Measurements from ENCODE around the gene UGT1A10.

The UGT1A10 gene

GRCh38 chr2:233803994-233804393 lies 167.7 kb downstream of the UGT1A10 start:
- no peak for DNase-seq (ENCODE audit: low read depth in 2 of 2)

DNA sequence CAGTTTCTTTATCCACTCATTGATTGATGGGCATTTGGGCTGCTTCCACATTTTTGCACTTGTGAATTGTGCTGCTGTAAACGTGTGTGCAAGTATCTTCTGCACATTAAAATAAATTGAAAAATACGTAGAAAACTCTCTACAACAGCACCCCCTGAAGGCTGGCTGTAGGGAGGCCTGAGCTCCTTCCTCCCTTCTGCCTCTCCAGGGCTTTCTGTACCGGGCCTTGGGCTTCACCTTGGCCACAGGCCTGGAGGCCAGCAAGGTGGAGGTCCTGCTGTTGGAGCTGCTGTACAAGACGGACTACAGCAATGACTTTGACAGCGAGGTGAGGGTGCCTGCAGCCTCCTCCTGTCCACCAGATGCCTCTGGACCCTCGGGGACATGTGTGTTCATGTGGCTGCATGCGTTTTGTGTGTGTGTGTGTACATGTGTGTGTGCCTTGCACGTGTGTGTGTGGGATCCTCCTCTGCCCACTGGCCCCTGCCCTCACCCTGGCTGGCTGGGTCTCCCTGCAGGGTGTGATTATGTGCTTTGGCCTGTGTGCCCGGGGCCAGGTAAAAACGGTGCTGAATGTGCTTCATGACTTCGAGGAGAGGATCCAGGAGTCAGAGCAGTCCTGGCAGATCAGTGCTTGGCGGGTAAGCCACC lies 171.1 kb downstream of the UGT1A10 start:
- DNase-seq (ENCODE audit: low read depth in 2 of 2): no peak

DNA sequence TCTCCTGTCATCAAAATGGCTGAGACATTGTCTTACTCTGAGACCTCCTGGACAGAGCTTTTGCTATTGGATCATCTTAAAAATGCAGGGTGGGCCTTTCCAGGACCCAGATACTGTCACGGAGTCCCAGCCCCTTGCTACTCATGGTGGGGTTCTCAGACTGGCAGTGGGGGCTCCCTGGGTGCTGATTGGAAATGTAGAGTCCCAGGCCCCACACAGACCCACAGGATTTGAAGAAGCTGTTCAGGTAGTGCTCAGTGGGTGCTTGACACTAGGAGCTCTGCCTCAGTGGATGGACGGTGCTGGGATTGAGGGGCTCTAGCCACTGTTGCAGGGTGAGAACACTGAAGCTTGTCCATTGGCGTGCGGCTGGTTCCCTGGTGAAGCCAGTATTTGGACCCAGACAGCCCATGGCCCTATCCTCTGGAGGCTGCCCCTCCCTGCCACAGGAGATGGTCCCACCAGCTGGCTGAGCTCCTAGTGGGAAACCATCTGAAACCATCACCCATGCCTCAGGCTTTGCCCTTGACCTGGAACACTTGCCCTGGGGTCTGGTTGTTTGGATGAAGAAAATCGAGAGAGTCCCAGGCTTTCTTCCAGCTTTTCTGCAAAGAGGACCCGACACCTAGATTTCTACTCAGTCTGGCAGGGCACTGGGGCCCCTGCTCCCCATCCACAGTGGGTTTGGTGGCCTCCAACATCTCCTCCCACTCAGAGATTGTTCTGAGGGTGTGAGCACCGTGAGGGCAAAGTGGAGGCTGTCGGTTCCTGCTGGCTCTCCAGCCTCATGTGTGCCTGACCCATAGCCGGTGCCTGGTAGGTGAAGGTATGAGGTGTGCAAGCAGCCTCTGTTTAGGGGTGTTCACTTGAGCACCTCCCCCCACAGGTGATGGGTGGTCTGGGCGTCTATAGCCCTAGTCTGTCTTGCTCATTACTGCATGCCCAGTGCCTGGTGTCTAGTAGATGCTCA lies 172.0 kb downstream of the UGT1A10 start:
- DNase-seq (ENCODE audit: low read depth in 2 of 2): no peak

GRCh38 chr2:233810385-233810784 lies 174.1 kb downstream of the UGT1A10 start:
- no peak for DNase-seq (ENCODE audit: low read depth in 2 of 2)

DNA sequence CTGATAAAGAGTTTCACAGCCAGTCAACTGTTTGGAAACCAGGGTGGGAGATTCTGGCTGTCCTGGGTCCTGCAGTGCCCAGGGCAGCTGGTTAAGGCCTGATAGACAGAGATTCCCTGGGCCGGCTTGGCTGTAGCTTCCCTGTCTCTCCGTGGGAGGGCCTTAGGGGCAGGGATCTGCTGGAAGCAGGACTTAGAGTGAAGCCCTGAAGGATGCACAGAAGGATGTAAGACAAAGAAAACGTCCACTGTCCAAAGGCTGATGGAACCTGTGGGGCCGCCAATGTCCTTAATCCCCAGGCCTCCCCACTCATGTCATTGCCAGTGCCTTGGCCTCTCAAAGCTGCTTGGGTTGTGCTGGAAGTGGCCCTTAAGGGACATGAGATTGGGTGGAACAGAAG lies 174.8 kb downstream of the UGT1A10 start:
- DNase-seq (ENCODE audit: low read depth in 2 of 2): no peak

GRCh38 chr2:233811732-233812131 lies 175.5 kb downstream of the UGT1A10 start:
- DNase-seq (ENCODE audit: low read depth in 2 of 2): no peak

DNA sequence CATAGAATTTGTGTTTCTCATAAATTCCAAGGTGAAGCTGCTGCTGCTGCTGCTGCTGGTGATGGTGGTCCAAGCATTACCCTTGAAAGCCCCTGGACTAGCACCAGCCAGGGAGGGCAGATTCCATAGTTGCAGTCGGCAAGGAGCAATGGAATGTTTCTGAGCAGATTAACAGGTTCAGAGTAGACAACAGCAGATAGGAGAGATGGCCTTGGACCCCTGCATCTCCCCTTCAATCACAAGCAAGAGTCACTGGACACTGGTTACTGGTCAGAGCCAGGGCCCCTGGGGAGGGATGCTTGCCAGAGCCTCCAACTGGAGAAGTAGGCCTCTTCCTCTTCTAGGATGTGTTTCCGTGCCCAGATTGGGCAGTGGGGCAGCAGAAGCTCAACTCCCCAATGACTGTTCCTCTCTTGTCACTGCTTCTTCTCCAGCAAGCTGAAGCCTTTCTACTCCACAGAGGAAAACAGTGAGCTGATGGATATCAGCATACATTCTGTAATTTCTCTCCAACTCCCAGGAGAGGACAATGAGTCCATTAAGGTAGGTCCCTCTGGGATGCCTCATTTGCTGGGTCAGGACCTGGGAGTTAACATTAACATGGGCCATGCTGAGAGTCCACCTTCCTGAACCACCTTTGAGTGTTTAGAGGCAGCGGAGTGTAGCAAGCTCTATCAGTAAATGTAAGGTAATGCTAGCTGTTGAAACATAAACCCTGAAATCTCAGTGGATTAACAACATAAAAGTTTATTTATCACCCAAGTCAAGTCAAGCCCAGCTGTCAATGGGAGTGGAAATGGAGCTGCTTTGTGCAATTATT lies 177.2 kb downstream of the UGT1A10 start:
- DNase-seq (ENCODE audit: low read depth in 2 of 2): no peak

DNA sequence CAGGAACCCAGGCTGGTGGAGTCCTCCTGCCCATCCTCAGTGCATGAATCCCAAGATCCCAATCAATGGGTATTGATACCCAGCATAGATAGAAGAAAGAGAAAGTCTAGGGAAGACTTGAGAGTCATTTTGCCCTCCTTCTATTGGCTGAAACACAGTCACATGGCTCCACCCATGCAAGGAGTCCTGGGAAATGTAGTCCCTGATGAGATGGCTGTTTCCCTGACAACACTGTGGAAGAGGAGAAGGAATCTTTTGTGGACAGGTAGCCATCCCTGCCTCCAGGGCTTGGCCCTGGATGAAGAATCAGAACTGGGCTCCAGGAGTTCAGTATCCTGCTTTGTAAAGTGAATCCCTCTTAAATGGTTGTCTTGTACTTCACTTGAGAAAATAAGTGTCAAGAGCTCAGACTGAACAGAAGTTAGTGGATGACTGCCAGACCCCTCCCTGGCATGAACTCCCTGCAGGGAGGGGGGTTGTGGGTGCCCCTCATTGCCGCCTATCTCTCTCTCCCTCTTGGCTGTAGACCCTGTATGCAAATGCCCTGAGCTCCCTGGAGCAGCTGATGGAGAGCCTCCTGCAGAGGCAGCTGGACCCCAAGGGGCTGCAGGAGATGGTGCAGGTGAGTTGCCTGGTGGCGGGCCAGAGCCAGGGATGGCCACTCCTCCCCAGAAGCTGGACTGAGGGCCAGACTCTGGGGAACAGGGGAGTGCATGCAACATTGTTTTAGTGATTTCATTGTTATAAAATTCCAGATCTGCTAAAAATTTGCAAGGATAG lies 178.0 kb downstream of the UGT1A10 start:
- no peak for DNase-seq (ENCODE audit: low read depth in 2 of 2)

- DNase-seq (ENCODE audit: low read depth in 2 of 2): no peak
Observed at GRCh38 chr2:233815861-233816260, 179.6 kb downstream of the UGT1A10 start.

GRCh38 chr2:233816334-233816733 lies 180.1 kb downstream of the UGT1A10 start:
- no peak for DNase-seq (ENCODE audit: low read depth in 2 of 2)

GRCh38 chr2:233816771-233817170 lies 180.5 kb downstream of the UGT1A10 start:
- DNase-seq (ENCODE audit: low read depth in 2 of 2): no peak

GRCh38 chr2:233817361-233817911 lies 181.2 kb downstream of the UGT1A10 start:
- no peak for DNase-seq (ENCODE audit: low read depth in 2 of 2)

DNA sequence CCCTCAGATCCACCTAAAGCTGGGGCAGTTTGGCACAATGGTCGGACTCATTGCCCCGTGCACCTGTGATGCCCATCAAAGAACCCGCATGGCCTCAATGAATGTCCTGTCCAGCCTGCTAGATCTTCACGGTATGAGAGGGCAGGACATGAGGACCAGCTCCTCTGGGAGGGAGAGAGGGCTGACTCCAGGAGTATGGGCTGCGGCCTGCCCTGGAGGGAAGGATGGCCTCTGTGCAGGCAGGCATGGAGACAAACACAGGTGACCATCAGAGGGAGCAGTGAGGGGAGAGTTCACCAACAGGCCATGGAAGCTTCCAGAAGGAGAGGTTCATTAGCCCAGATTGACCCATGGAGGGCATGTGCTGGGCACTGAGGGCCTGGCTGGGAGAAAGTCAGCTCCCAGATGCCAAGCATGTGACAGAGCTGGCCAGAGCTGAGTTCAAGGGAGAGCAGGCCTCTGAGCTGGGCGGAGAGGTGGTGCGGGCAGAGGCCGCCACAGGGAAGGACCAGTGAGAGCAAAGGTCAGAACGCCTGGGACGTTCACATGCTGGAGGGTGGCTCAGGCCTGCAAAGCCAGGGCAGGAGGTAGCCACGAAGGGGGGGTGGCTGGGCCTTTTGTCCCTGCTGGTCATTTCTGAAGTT lies 181.9 kb downstream of the UGT1A10 start:
- DNase-seq (ENCODE audit: low read depth in 2 of 2): no peak

DNA sequence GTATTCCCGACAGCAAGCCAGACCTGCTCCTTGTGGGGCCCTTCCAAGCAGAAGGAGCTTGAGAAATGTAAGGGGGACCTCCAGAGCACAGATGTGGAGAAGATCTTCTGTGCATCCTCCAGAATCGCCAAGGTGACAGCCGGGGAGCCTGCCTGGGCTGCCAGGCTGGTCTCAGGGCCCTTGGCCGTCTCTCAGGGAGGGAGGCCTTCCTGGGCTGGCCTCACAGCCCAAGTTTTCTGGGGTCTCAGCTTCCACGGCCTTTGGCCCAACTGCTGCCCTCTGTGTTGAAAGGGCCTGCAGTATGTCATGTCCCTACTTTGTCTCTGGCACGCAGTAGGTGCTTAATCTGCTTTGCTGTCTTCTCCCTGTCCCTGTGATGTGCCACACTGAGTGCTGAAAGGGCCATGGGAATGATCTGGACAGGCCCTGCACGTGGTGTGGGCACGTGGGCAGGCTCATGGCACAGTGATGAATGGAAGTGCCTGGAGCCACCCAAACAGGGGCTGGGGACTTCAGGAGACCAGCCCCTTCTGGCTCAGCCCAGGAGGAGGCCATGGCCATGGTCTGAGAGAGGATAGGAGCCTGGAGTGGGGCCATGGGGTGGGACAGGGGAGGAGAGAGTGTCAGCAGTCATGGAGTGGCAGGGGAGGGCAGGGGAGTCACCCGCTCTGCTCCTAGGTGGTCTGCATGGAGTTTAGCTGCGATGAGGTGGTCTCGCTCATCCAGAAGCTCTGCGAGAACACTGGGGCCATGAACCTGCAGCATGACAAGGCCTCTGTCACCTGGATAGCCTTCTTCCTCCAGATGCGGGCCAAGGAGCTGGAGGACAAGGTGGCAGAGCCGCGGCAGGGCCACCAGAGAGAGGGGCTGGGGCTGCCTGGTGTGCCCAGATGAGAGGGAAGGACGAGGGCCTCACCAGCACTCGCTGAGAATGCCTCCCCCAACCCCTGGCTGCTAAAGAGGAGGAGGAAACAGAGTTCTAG lies 182.7 kb downstream of the UGT1A10 start:
- no peak for DNase-seq (ENCODE audit: low read depth in 2 of 2)

DNA sequence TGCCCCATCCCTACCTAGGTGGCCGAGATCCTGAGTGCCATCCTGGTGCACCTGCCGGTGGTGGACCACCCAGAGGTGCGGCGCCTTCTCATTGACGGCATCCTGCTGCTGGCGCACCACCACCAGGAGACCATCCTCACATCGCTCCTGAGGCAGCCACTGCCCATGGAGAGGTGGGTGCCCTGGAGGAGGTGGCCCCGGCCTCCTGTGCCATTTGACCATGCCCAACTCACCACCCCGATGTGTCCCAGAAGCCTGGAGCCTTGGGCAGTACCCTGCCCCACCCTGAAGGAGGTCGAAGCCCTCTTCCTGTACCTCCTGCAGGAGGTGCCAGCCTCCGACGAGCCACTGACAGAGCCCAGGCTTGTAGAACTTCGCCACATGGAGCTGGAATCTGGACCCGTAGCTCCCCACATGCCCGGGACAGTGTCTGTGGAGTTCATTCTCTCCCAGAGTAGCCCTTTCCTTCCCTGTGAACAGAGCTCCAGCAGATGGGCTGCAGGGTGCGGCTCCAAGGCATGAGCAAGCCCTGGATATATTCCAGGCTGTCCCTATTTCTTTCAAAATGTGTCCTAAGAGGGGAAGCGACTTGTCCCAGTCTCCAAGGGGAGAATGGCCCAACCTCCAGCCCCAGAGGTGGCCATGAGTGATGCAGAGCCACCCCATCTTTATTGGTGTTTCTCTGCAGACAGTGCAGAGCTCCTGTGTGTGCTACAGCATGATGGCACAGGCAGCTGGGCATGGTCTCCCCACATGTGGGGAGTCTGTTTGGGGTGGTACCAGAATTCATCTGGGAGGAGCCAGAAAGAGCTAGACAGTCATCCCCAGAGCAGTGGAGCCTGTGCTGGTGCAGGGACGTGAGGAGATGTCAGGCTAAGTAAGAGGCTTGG lies 183.9 kb downstream of the UGT1A10 start:
- no peak for DNase-seq (ENCODE audit: low read depth in 2 of 2)

DNA sequence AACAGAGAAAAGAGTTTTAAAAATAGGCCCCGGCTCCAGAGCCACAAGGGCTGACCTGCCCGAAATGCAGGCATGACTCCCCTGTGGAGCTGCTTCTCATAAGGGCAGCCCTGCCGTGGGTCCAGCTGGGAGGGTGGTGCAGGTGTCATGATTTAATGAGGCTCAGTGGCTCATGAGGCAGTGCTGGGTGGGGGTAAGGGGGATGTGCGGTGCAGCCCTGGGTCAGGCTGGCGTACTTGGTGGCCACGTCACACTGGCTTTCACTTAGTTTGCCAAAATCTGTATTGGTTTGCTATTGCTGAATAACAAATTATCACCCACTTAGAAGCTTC lies 184.5 kb downstream of the UGT1A10 start:
- no peak for DNase-seq (ENCODE audit: low read depth in 2 of 2)

DNA sequence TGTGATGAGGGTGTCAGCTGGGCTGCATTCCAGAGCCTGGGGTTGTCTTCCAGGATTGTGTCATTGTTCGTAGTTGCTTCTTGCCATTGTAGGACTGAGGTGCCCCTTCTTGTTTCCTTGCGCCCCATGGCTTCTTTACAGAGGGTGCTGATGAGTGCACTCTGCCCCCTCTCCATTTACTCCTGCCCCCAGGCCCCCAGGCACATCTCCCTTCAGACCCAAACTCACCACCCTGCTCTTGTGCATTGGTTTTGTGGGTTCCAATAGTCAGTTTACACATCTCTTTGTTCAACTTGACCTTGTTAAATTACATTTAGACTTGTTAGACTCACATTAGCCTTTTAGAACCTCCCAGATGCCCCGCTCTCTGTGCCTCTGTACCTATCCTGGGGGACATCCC lies 184.9 kb downstream of the UGT1A10 start:
- no peak for DNase-seq (ENCODE audit: low read depth in 2 of 2)

GRCh38 chr2:233821709-233822100 lies 185.5 kb downstream of the UGT1A10 start:
- no peak for DNase-seq (ENCODE audit: low read depth in 2 of 2)
